HG02870 (cell line): ENCODE results near the gene LGALS3.
A peak's percentile ranks its signal among the peaks of the same experiment; 100 is the strongest.

ENCODE experiments used
- ATAC-seq: cut with Tn5 transposase; IDR thresholded peaks from one replicate; pipeline ENCODE4 v1.9.1; 2021; ENCODE audit warnings: mild to moderate bottlenecking, moderate library complexity; ENCODE audit not compliant: unreplicated experiment

The LGALS3 gene

GRCh38 chr14:55129428-55130195, 560 bp downstream of the LGALS3 start:
- ATAC-seq = peak; percentile 48

- no peak for ATAC-seq
Observed at GRCh38 chr14:55130196-55130550, 1.1 kb downstream of the LGALS3 start.

GRCh38 chr14:55131370-55132137, 2.5 kb downstream of the LGALS3 start:
- ATAC-seq = no peak

GRCh38 chr14:55133416-55133815, 4.4 kb downstream of the LGALS3 start:
- ATAC-seq = no peak

- no peak for ATAC-seq
Observed at GRCh38 chr14:55136241-55136640, 7.2 kb downstream of the LGALS3 start.

GRCh38 chr14:55136885-55137786, 8.1 kb downstream of the LGALS3 start:
- no peak for ATAC-seq

- ATAC-seq = no peak
Observed at GRCh38 chr14:55138091-55138490, 9.0 kb downstream of the LGALS3 start.

- ATAC-seq = no peak
Observed at GRCh38 chr14:55139141-55139540, 10.1 kb downstream of the LGALS3 start.

GRCh38 chr14:55139696-55140509, 10.9 kb downstream of the LGALS3 start:
- ATAC-seq = no peak

GRCh38 chr14:55141825-55142224, 12.8 kb downstream of the LGALS3 start:
- ATAC-seq = no peak

GRCh38 chr14:55142466-55142865, 13.4 kb downstream of the LGALS3 start:
- ATAC-seq = no peak

GRCh38 chr14:55146425-55146824, 17.4 kb downstream of the LGALS3 start:
- no peak for ATAC-seq

- no peak for ATAC-seq
Observed at GRCh38 chr14:55151601-55152000, 22.5 kb downstream of the LGALS3 start.

- ATAC-seq = no peak
Observed at GRCh38 chr14:55152052-55152753, 23.2 kb downstream of the LGALS3 start.

GRCh38 chr14:55153951-55154350, 24.9 kb downstream of the LGALS3 start:
- no peak for ATAC-seq

GRCh38 chr14:55157080-55157479, 28.0 kb downstream of the LGALS3 start:
- ATAC-seq = no peak

- ATAC-seq = no peak
Observed at GRCh38 chr14:55158412-55158811, 29.4 kb downstream of the LGALS3 start.

- ATAC-seq = no peak
Observed at GRCh38 chr14:55160989-55161388, 31.9 kb downstream of the LGALS3 start.

- no peak for ATAC-seq
Observed at GRCh38 chr14:55170526-55170925, 41.5 kb downstream of the LGALS3 start.

GRCh38 chr14:55180006-55180405, 51.0 kb downstream of the LGALS3 start:
- ATAC-seq = no peak
